ENCODE measurements around the gene OPN1SW. TPM values are rescaled to one million over a fixed set of nuclear protein-coding genes. Genes with fewer than 3 reads are reported as not detected.

OPN1SW gene
- polyA plus RNA-seq, 1 experiment: not detected

- CTCF ChIA-PET: no interaction called here
- Histone ChIP-seq H3K27ac (ENCODE audit: low read depth, low read length) (no peak overlapping the region), H3K9me3 (ENCODE audit: control insufficient read depth, insufficient read depth, low read length) (no peaks in the 10 kb centered on the region), H3K4me3 (ENCODE audit: low read depth, low read length) (no peak overlapping the region), H3K27me3 (ENCODE audit: control insufficient read depth, insufficient read depth, low read length) (no peaks in the 10 kb centered on the region)
- TF ChIP-seq CTCF (IDR thresholded peaks at IDR 0.05; ENCODE audit: low read depth, low read length): no peak
- POLR2A ChIA-PET: interaction anchor here (0.5 kb wide), 1 partner anchor 354 kb away, joined by 3 read pairs; no protein-coding TSS in a partner anchor
- DNase-seq (ENCODE audit: low read depth, low spot score): no peak
Measured at GRCh38 chr7:128809363-128809762, 33.8 kb upstream of the OPN1SW start.

- no peak for DNase-seq (ENCODE audit: low read depth, low spot score)
- H3K27ac ChIP-seq (ENCODE audit: low read depth, low read length): no peak overlapping the region
- no peaks in the 10 kb centered on the region for H3K9me3 ChIP-seq (ENCODE audit: control insufficient read depth, insufficient read depth, low read length)
- no peak for TF ChIP-seq CTCF (IDR thresholded peaks at IDR 0.05; ENCODE audit: low read depth, low read length)
- H3K27me3 ChIP-seq (ENCODE audit: control insufficient read depth, insufficient read depth, low read length): no peaks in the 10 kb centered on the region
- ChIA-PET CTCF (no interaction called here), POLR2A (no interaction called here)
- H3K4me3 ChIP-seq (ENCODE audit: low read depth, low read length): no peak overlapping the region
Measured at GRCh38 chr7:128807191-128807590, 31.6 kb upstream of the OPN1SW start.

- Histone ChIP-seq H3K27me3 (ENCODE audit: control insufficient read depth, insufficient read depth, low read length) (no peaks in the 10 kb centered on the region), H3K9me3 (ENCODE audit: control insufficient read depth, insufficient read depth, low read length) (no peaks in the 10 kb centered on the region), H3K27ac (ENCODE audit: low read depth, low read length) (no peak overlapping the region), H3K4me3 (ENCODE audit: low read depth, low read length) (no peak overlapping the region)
- DNase-seq (ENCODE audit: low read depth, low spot score): no peak
- POLR2A ChIA-PET: no interaction called here
- CTCF ChIA-PET: no interaction called here
- no peak for TF ChIP-seq CTCF (IDR thresholded peaks at IDR 0.05; ENCODE audit: low read depth, low read length)
Measured at GRCh38 chr7:128805225-128805624, 29.6 kb upstream of the OPN1SW start.

GRCh38 chr7:128804484-128804883, 28.9 kb upstream of the OPN1SW start:
- no peak for DNase-seq (ENCODE audit: low read depth, low spot score)
- POLR2A ChIA-PET: no interaction called here
- CTCF ChIA-PET: interaction anchor here (1.1 kb wide), 1 partner anchor 377 kb away, joined by 3 read pairs; no protein-coding TSS in a partner anchor
- Histone ChIP-seq H3K27me3 (ENCODE audit: control insufficient read depth, insufficient read depth, low read length) (no peaks in the 10 kb centered on the region), H3K9me3 (ENCODE audit: control insufficient read depth, insufficient read depth, low read length) (no peaks in the 10 kb centered on the region), H3K4me3 (ENCODE audit: low read depth, low read length) (no peak overlapping the region), H3K27ac (ENCODE audit: low read depth, low read length) (no peak overlapping the region)
- no peak for TF ChIP-seq CTCF (IDR thresholded peaks at IDR 0.05; ENCODE audit: low read depth, low read length)

GRCh38 chr7:128801667-128802418, 26.2 kb upstream of the OPN1SW start:
- ChIA-PET CTCF (interaction anchor here (0.7 kb wide), 1 partner anchor 20 kb away, joined by 3 read pairs; no protein-coding TSS in a partner anchor), POLR2A (interaction anchor here (1.0 kb wide), 1 partner anchor 16 kb away, joined by 4 read pairs; no protein-coding TSS in a partner anchor)
- no peak for DNase-seq (ENCODE audit: low read depth, low spot score)
- H3K27me3 ChIP-seq (ENCODE audit: control insufficient read depth, insufficient read depth, low read length): no peaks in the 10 kb centered on the region
- no peak overlapping the region for H3K4me3 ChIP-seq (ENCODE audit: low read depth, low read length)
- H3K9me3 ChIP-seq (ENCODE audit: control insufficient read depth, insufficient read depth, low read length): no peaks in the 10 kb centered on the region
- no peak overlapping the region for H3K27ac ChIP-seq (ENCODE audit: low read depth, low read length)
- TF ChIP-seq CTCF (IDR thresholded peaks at IDR 0.05; ENCODE audit: low read depth, low read length): no peak

Data from AG04450 (cell line).